HepG2 (cell line): ENCODE data around the gene FKBP9. TPM values are rescaled to one million over a fixed set of nuclear protein-coding genes. Genes with fewer than 3 reads are reported as not detected.
A peak's percentile ranks its signal among the peaks of the same experiment; 100 is the strongest.

ENCODE experiments used
- DBP ChIP-seq: sonication (generic); formaldehyde crosslinking; IDR thresholded peaks from 2 replicates; pipeline ENCODE4 v1.4.0; 2020; ENCODE audit warnings: missing genetic modification reagents; ENCODE audit errors: not compliant biosample characterization
- HES4 ChIP-seq: sonication (generic); formaldehyde crosslinking; IDR thresholded peaks from 2 replicates; pipeline ENCODE4 v1.9.0; 2021; ENCODE audit warnings: mild to moderate bottlenecking, missing genetic modification reagents, borderline replicate concordance
- LCORL ChIP-seq, 2 experiments: fragments of 450-650 bp in 1 of 2; sonication (generic) in 1 of 2; formaldehyde crosslinking in 1 of 2; IDR thresholded peaks; 2 replicates each; pipeline versions ENCODE4 v1.5.0 to v1.6.1; 2017 to 2020; ENCODE audit warnings: antibody characterized with exemption in 1 of 2, missing genetic modification reagents in 1 of 2
- MEF2D ChIP-seq: sonication (generic); formaldehyde crosslinking; IDR thresholded peaks from 2 replicates; pipeline ENCODE4 v1.5.1; 2020; ENCODE audit warnings: mild to moderate bottlenecking, missing genetic modification reagents
- MYPOP ChIP-seq: sonication (generic); formaldehyde crosslinking; IDR thresholded peaks from 2 replicates; pipeline ENCODE4 v1.8.1; 2023; ENCODE audit warnings: mild to moderate bottlenecking, moderate library complexity, missing genetic modification reagents
- REST ChIP-seq, 2 experiments: IDR thresholded peaks; 2 replicates each; pipeline ENCODE4 v1.6.1; 2011 to 2012; ENCODE audit warnings: low read length in 2 of 2, borderline replicate concordance in 1 of 2, low read depth in 1 of 2, mild to moderate bottlenecking in 1 of 2, moderate library complexity in 1 of 2
- SRSF9 ChIP-seq: fragments of 200-400 bp; formaldehyde crosslinking; IDR thresholded peaks from 2 replicates; pipeline ENCODE4 v1.6.1; 2018; ENCODE audit warnings: borderline replicate concordance, mild to moderate bottlenecking, low read depth, low read length; ENCODE audit not compliant: insufficient read depth, poor library complexity, severe bottlenecking
- ZBTB25 ChIP-seq: IDR thresholded peaks from 2 replicates; pipeline ENCODE4 v1.6.1; 2018; ENCODE audit warnings: missing genetic modification reagents
- ZBTB38 ChIP-seq: sonication (generic); formaldehyde crosslinking; IDR thresholded peaks from 2 replicates; pipeline ENCODE4 v1.5.1; 2020; ENCODE audit warnings: mild to moderate bottlenecking, missing genetic modification reagents
- ZFP90 ChIP-seq: sonication (generic); formaldehyde crosslinking; IDR thresholded peaks from 2 replicates; pipeline ENCODE4 v1.8.0; 2022; ENCODE audit warnings: missing genetic modification reagents, mild to moderate bottlenecking, inconsistent platforms, borderline replicate concordance
- ZFP91 ChIP-seq: sonication (generic); formaldehyde crosslinking; IDR thresholded peaks from 2 replicates; pipeline ENCODE4 v1.9.0; 2022; ENCODE audit warnings: missing genetic modification reagents, mild to moderate bottlenecking, borderline replicate concordance
- ZNF343 ChIP-seq: sonication (generic); formaldehyde crosslinking; IDR thresholded peaks from 2 replicates; pipeline ENCODE4 v1.4.0; 2020; ENCODE audit warnings: mild to moderate bottlenecking, missing genetic modification reagents
- ZNF691 ChIP-seq: sonication (generic); formaldehyde crosslinking; IDR thresholded peaks from 2 replicates; pipeline ENCODE4 v1.4.0; 2020; ENCODE audit warnings: missing genetic modification reagents, low read depth, mild to moderate bottlenecking, borderline replicate concordance
- ZSCAN31 ChIP-seq: sonication (generic); formaldehyde crosslinking; IDR thresholded peaks from 2 replicates; pipeline ENCODE4 v1.5.0; 2020; ENCODE audit warnings: low read depth, mild to moderate bottlenecking, missing genetic modification reagents
- polyA plus RNA-seq, 8 experiments: library from polyadenylated mRNA; depleted of rRNA in 3 of 8; stranded (reverse) in 7 of 8; unstranded in 1 of 8; fragments of >200 nt; fragmentation: Illumina TruSeq in 4 of 8; extraction: Trizol in 4 of 8; gene quantifications; 2 replicates each; pipeline versions ENCODE4 v1.2.1 to v1.2.3, GENCODE V29; 2011 to 2016; ENCODE audit warnings: low read depth in 4 of 8, missing spikeins in 1 of 8, mixed read lengths in 1 of 8; ENCODE audit not compliant: insufficient read depth in 1 of 8
- total RNA-seq, 5 experiments: library from RNA; depleted of rRNA; stranded (reverse); fragments of >200 nt; fragmentation: Illumina TruSeq; extraction: Trizol; gene quantifications; 2 replicates each; pipeline ENCODE4 v1.2.3, GENCODE V29; 2016; ENCODE audit warnings: low read depth in 1 of 5

FKBP9 gene
- total and polyA plus RNA-seq, 2 of the 13 experiments (the other 11 are each of a cell fraction or from before 2014, with no cell fraction given), result 34.0 to 41.5 TPM

- no peak for TF ChIP-seq REST (IDR thresholded peaks at IDR 0.05; ENCODE audit: borderline replicate concordance in 1 of 2, low read depth in 1 of 2, low read length in 2 of 2)
- no peak for TF ChIP-seq HES4 (CRISPR knock-in tag)
- 0 out of 2 replicates have a peak, but pooled peaks have one; percentile 3 for TF ChIP-seq ZBTB25 (CRISPR knock-in tag)
- peak; percentile 13 for TF ChIP-seq DBP
- TF ChIP-seq LCORL (IDR thresholded peaks at IDR 0.05), result no peak
- TF ChIP-seq LCORL (CRISPR knock-in tag; IDR thresholded peaks at IDR 0.05), result peak; percentile 13; the same call in 1 of the 2 replicates
- peak; percentile 67; the same call in 1 of the 2 replicates for TF ChIP-seq ZBTB38 (CRISPR knock-in tag)
- 0 out of 2 replicates have a peak, but pooled peaks have one; percentile 1 for TF ChIP-seq ZNF691 (CRISPR knock-in tag)
- peak; percentile 59; the same call in 1 of the 2 replicates for TF ChIP-seq MEF2D (CRISPR knock-in tag)
- peak; percentile 59; the same call in 1 of the 2 replicates for TF ChIP-seq ZNF343 (CRISPR knock-in tag)
- peak; percentile 6; the same call in 1 of the 2 replicates for TF ChIP-seq MYPOP (CRISPR knock-in tag)
- TF ChIP-seq ZSCAN31, result 0 out of 2 replicates have a peak, but pooled peaks have one; percentile 15
- peak; percentile 50; the same call in 1 of the 2 replicates for TF ChIP-seq ZFP91 (CRISPR knock-in tag)
- peak; percentile 8; the same call in 1 of the 2 replicates for TF ChIP-seq ZFP90 (CRISPR knock-in tag)
- no peak for TF ChIP-seq SRSF9
Measured at GRCh38 chr7:32958046-32959025, 1.1 kb downstream of the FKBP9 start (continued).
